Measurements from ENCODE around the gene PUM2. TPM values are rescaled to one million over a fixed set of nuclear protein-coding genes. Genes with fewer than 3 reads are reported as not detected.
"Not testable (repeated sequence)": the region's sequence is repeated elsewhere in the genome, so short reads cannot be mapped to it uniquely, and the experiment has no call there.

The PUM2 gene
- total RNA-seq, 4 donors from 2014 or later, result 61.5 to 140 (median 98.0) TPM

DNA sequence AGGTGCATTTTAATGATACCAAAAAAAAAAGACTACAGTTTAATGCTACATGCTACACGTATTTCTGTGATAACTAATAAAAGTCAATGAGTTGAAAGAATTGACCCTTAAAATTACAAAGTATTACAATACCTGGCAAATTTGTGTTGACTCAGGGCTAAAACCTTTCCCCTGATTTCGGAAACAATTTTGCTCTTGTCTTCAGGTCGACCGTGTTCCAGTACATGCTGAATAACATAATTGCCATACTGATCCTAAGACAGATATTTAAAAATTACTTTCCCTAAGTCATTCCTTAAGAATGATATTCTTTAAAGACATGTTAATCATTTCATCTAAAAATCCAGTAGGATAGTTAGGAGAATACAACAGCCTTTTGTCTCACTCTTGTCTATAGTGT lies 95.9 kb downstream of the PUM2 start:
- Histone ChIP-seq H3K4me3 (no peak overlapping the region), H3K27me3 (no peaks in the 10 kb centered on the region), H3K9me3 (no peaks in the 10 kb centered on the region), H3K36me3 (peaks cover 11 to 80% of the 10 kb centered on the region in 2 donors), H3K27ac (no peak overlapping the region), H3K4me1 (no peaks in the 10 kb centered on the region)
- no peak for ATAC-seq
- TF ChIP-seq POLR2AphosphoS5 (IDR thresholded peaks at IDR 0.05), result no peak
- TF ChIP-seq, protein P1, sequence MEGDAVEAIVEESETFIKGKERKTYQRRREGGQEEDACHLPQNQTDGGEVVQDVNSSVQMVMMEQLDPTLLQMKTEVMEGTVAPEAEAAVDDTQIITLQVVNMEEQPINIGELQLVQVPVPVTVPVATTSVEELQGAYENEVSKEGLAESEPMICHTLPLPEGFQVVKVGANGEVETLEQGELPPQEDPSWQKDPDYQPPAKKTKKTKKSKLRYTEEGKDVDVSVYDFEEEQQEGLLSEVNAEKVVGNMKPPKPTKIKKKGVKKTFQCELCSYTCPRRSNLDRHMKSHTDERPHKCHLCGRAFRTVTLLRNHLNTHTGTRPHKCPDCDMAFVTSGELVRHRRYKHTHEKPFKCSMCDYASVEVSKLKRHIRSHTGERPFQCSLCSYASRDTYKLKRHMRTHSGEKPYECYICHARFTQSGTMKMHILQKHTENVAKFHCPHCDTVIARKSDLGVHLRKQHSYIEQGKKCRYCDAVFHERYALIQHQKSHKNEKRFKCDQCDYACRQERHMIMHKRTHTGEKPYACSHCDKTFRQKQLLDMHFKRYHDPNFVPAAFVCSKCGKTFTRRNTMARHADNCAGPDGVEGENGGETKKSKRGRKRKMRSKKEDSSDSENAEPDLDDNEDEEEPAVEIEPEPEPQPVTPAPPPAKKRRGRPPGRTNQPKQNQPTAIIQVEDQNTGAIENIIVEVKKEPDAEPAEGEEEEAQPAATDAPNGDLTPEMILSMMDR (IDR thresholded peaks at IDR 0.05), result no peak
- no peak for TF ChIP-seq POLR2A (IDR thresholded peaks at IDR 0.05)
- TF ChIP-seq EP300 (IDR thresholded peaks at IDR 0.05), result no peak
- 91 to 93% methylated on average over 4 of the region's 4 CpGs for WGBS, 2 donors (ENCODE audit: low coverage in 1 of 2)

DNA sequence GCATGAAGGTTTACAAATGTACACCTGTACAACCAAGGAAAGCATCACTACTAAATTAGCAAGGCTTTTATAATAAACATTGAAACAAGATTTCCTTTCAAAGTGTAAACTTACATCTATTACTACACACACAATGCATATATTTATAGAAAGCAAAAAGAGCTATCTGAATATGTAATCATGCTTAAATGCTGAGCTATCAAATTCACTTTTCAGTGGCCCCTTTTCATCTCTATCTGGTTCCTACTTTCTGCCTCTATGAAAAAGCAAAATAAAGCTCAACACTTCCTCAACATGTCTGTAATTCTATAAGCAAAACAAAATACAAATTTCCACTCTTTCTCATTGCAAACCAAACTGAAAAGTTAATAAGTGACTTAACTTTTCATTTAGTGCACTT lies 100.2 kb downstream of the PUM2 start:
- Histone ChIP-seq H3K4me3 (no peak overlapping the region), H3K27ac (no peak overlapping the region), H3K9me3 (no peaks in the 10 kb centered on the region), H3K36me3 (peaks cover 11 to 90% of the 10 kb centered on the region in 2 donors), H3K27me3 (no peaks in the 10 kb centered on the region), H3K4me1 (no peaks in the 10 kb centered on the region)
- TF ChIP-seq POLR2A (IDR thresholded peaks at IDR 0.05) (no peak), EP300 (IDR thresholded peaks at IDR 0.05) (no peak), POLR2AphosphoS5 (IDR thresholded peaks at IDR 0.05) (no peak)
- TF ChIP-seq, protein P1 (IDR thresholded peaks at IDR 0.05), result no peak
- ATAC-seq, result no peak

DNA sequence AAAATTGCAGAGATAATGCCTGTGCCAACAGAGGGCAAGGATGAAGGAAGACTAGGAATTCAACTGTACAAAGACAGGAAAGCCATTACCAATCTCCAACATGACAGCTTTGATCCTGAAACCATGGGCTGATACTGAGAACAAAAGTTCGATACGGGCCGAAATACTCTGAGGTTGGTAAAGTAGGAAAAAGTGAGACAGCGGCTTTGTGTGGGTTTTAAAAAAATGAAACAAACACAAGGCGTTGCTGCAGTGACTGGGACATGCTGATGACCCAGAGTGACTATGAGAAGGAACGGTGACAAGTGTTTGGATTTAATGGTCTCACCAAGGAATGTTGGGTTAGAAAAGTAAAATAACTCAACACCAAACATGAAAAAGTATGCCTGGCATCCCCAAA lies 101.5 kb downstream of the PUM2 start:
- H3K27ac ChIP-seq, result no peak overlapping the region
- H3K27me3 ChIP-seq, result no peaks in the 10 kb centered on the region
- H3K4me3 ChIP-seq, result no peak overlapping the region
- peaks cover 3 to 78% of the 10 kb centered on the region in 2 donors for H3K36me3 ChIP-seq
- H3K4me1 ChIP-seq, result no peaks in the 10 kb centered on the region
- no peaks in the 10 kb centered on the region for H3K9me3 ChIP-seq
- no peak for ATAC-seq
- TF ChIP-seq POLR2AphosphoS5 (IDR thresholded peaks at IDR 0.05) (no peak), EP300 (IDR thresholded peaks at IDR 0.05) (no peak), POLR2A (IDR thresholded peaks at IDR 0.05) (no peak)
- TF ChIP-seq, protein P1 (IDR thresholded peaks at IDR 0.05), result no peak
- 68 to 86% methylated on average over 3 to 6 of the region's 6 CpGs for WGBS, 2 donors (ENCODE audit: low coverage in 1 of 2)

DNA sequence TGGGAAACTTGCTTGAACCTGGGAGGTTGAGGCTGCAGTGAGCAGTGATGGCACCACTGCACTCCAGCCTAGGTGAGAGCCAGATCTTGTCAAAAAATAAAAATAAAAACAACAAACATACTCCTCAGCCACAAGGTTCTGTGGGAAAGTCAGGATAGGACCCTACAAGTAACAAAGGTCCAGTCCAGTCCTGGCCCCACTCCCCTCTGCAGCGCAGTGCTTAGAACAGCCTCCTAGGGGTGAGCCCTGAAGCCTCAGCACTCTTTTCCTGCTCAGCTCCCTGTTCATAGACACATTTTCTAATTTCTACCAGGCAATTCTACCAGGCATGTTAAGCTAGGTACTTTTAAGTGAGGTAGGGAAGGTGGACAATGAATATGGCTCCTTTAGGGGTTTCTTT lies 103.6 kb downstream of the PUM2 start:
- H3K27me3 ChIP-seq, result no peaks in the 10 kb centered on the region
- no peak overlapping the region for H3K4me3 ChIP-seq
- TF ChIP-seq, protein P1 (IDR thresholded peaks at IDR 0.05), result no peak
- TF ChIP-seq EP300 (IDR thresholded peaks at IDR 0.05) (no peak), POLR2AphosphoS5 (IDR thresholded peaks at IDR 0.05) (no peak), POLR2A (IDR thresholded peaks at IDR 0.05) (no peak)
- WGBS, 2 donors (ENCODE audit: low coverage in 1 of 2), result 100% methylated on average over 1 of the region's 1 CpG
- ATAC-seq, result no peak
- peaks cover 0 to 57% of the 10 kb centered on the region in 2 donors for H3K36me3 ChIP-seq
- no peak overlapping the region for H3K27ac ChIP-seq
- H3K9me3 ChIP-seq, result no peaks in the 10 kb centered on the region
- peaks cover 0 to 3% (median 0%) of the 10 kb centered on the region in 3 donors for H3K4me1 ChIP-seq

DNA sequence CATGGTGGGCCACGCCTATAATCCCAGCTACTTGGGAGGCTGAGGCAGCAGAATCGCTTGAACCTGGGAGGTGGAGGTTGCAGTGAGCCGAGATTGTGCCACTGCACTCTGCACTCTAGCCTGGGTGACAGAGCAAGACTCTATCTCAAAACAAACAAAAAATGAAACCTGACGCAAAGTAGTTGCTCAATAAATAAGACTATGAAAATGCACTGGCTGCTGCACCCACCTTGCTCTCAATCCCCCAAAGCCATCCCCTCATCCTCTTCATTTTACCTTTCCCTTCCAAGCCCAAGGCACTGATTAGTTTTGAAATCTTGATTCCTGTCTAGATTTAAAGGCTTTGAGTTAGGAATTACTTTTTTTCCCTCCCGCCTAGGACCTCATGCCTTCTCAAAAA lies 107.0 kb downstream of the PUM2 start:
- not testable (repeated sequence) for H3K4me1 ChIP-seq, H3K27me3 ChIP-seq, H3K9me3 ChIP-seq, ATAC-seq, H3K27ac ChIP-seq, H3K4me3 ChIP-seq
- 78 to 87% methylated on average over 3 of the region's 5 CpGs for WGBS, 2 donors (ENCODE audit: low coverage in 1 of 2)
- H3K36me3 ChIP-seq, result peaks cover 0 to 30% of the 10 kb centered on the region in 2 donors
